CD4-positive, alpha-beta T cell (primary cell): ENCODE results near the gene GPR162. TPM values are rescaled to one million over a fixed set of nuclear protein-coding genes. Genes with fewer than 3 reads are reported as not detected.

Experiments used
- ATAC-seq: fragments of 200-7000 bp; cut with Tn5 transposase; one replicate; pipeline ENCODE4 v1.10.0; 2022; ENCODE audit warnings: mild to moderate bottlenecking; ENCODE audit not compliant: poor library complexity
- CTCF ChIA-PET: fragments of 350-600 bp; sonication (Branson Sonifier 250); formaldehyde crosslinking; loops from one replicate; lab custom pipeline; 2021; ENCODE audit warnings: antibody characterized with exemption, inconsistent platforms; lab: Charles Lee
- POLR2A ChIA-PET: fragments of 350-600 bp; sonication (Branson Sonifier 250); formaldehyde crosslinking; loops from one replicate; lab custom pipeline; 2021; ENCODE audit warnings: antibody characterized with exemption, inconsistent platforms; lab: Charles Lee
- DNase-seq, 14 experiments: peaks; one replicate each; pipeline ENCODE4 v3.0.0-alpha.2; 2013 to 2020; ENCODE audit warnings: mixed read lengths in 2 of 14
- H3K27ac ChIP-seq, 2 donors: one replicate each; pipeline versions ENCODE4 v1.5.1 to v1.7.0; 2013; ENCODE audit warnings: low read length in 2 of 2, low read depth in 1 of 2, mild to moderate bottlenecking in 1 of 2
- H3K27me3 ChIP-seq, 2 experiments: 1 replicate in 1 of 2; 2 replicates in 1 of 2; pipeline versions ENCODE4 v1.6.1 to v1.7.0; 2013; ENCODE audit warnings: low read length in 2 of 2, control low read depth in 1 of 2, mild to moderate bottlenecking in 1 of 2, moderate library complexity in 1 of 2; ENCODE audit not compliant: insufficient read depth in 2 of 2, control insufficient read depth in 1 of 2
- H3K36me3 ChIP-seq: one replicate; pipeline ENCODE4 v1.6.1; 2013; ENCODE audit warnings: low read length, control low read depth; ENCODE audit not compliant: insufficient read depth
- H3K4me1 ChIP-seq: one replicate; pipeline ENCODE4 v1.6.1; 2013; ENCODE audit warnings: low read length, control low read depth; ENCODE audit not compliant: insufficient read depth
- H3K4me3 ChIP-seq: one replicate; pipeline ENCODE4 v1.5.1; 2013; ENCODE audit warnings: mild to moderate bottlenecking, low read length, moderate library complexity
- H3K9me3 ChIP-seq, 2 experiments: 1 replicate in 1 of 2; 2 replicates in 1 of 2; pipeline versions ENCODE4 v1.6.1 to v1.7.0; 2013; ENCODE audit warnings: low read length in 2 of 2, mild to moderate bottlenecking in 2 of 2, control low read depth in 1 of 2, moderate library complexity in 1 of 2; ENCODE audit not compliant: control insufficient read depth in 1 of 2, insufficient read depth in 1 of 2
- H3K27ac Mint-ChIP-seq: one replicate; pipeline ENCODE4 v1.8.0; 2020; ENCODE audit warnings: mixed read lengths
- H3K27me3 Mint-ChIP-seq: one replicate; pipeline ENCODE4 v1.8.0; 2021; ENCODE audit warnings: mixed read lengths
- H3K36me3 Mint-ChIP-seq: one replicate; pipeline ENCODE4 v1.8.0; 2021; ENCODE audit warnings: low read depth, mixed read lengths
- H3K4me1 Mint-ChIP-seq: one replicate; pipeline ENCODE4 v1.8.0; 2021; ENCODE audit warnings: low read depth, mixed read lengths
- H3K4me3 Mint-ChIP-seq: one replicate; pipeline ENCODE4 v1.8.0; 2020; ENCODE audit warnings: mild to moderate bottlenecking, mixed read lengths
- H3K9me3 Mint-ChIP-seq: one replicate; pipeline ENCODE4 v1.8.0; 2020; ENCODE audit warnings: mixed read lengths
- CTCF ChIP-seq: fragments of 200-600 bp; IDR thresholded peaks from one replicate; pipeline ENCODE4 v1.8.0; 2022; ENCODE audit warnings: antibody characterized with exemption, mild to moderate bottlenecking
- intact Hi-C, 2 experiments: fragments of 100-400 bp; cut with DNase I in 1 of 2; cut with micrococcal nuclease in 1 of 2; formaldehyde crosslinking; loops; one replicate each; pipeline versions ENCODE4 v1.15.1 to v1.9.0; 2023 to 2025; cut with DNase I, micrococcal nuclease
- total RNA-seq, 174 experiments: library from RNA in 2 of 174; stranded (reverse) in 2 of 174; gene quantifications; one replicate each; pipeline ENCODE4 v1.2.3 and lab custom pipeline; 2021 to 2026

The GPR162 gene
- total RNA-seq, 2 experiments from 2014 or later, result not detected

GRCh38 chr12:6787309-6787708 lies 34.3 kb upstream of the GPR162 start:
- Histone ChIP-seq H3K36me3 (no peaks in the 10 kb centered on the region), H3K4me3 (no peak overlapping the region), H3K27ac (peak overlapping the region; percentile 58 to 80), H3K9me3 (no peaks in the 10 kb centered on the region), H3K4me1 (peaks cover 89% of the 10 kb centered on the region), H3K27me3 (no peaks in the 10 kb centered on the region)
- peak overlapping the region; percentile 72 for H3K4me3 Mint-ChIP-seq
- H3K4me1 Mint-ChIP-seq, result peaks cover 80% of the 10 kb centered on the region
- peak overlapping the region; percentile 93 for H3K27ac Mint-ChIP-seq
- H3K36me3 Mint-ChIP-seq, result peaks cover 25% of the 10 kb centered on the region
- DNase-seq, result no peak
- ATAC-seq, result no peak
- H3K9me3 Mint-ChIP-seq, result no peaks in the 10 kb centered on the region
- TF ChIP-seq CTCF, result no peak
- H3K27me3 Mint-ChIP-seq, result no peaks in the 10 kb centered on the region
- intact Hi-C loops, result loop anchor here in 1 of 2 experiments (2.0 to 5.0 kb wide), 2 partner anchors 35 to 40 kb away; partner anchors contain the start of genes MLF2 and P3H3
- CTCF ChIA-PET, result interaction anchor here (1.5 to 3.0 kb wide), 3 partner anchors 21 to 48 kb away, joined by 3 to 12 read pairs (median 11); partner anchors contain the start of genes MLF2 and PTMS
- POLR2A ChIA-PET, result interaction anchor here (0.6 to 1.5 kb wide), 8 partner anchors 9 to 155 kb away, joined by 3 to 6 read pairs (median 4); partner anchors contain the start of genes COPS7A, MLF2, PTMS and SPSB2

GRCh38 chr12:6788972-6789924 lies 32.4 kb upstream of the GPR162 start, which contains the start of gene CD4:
Gene CD4 (plus strand): TSS chr12:6789528. CDS start chr12:6800139, 10,611 bp downstream.
- peak; percentile 48 to 91 (median 76) for DNase-seq
- CTCF ChIA-PET, result interaction anchor here (1.5 to 3.9 kb wide), 2 partner anchors 23 to 36 kb away, joined by 6 to 21 read pairs; partner anchors contain the start of genes MLF2 and PTMS
- peaks cover 9% of the 10 kb centered on the region for H3K36me3 ChIP-seq
- H3K27ac ChIP-seq, result peak within 1 kb of the TSS; percentile 72 to 91
- peak within 1 kb of the TSS; percentile 66 for H3K4me3 ChIP-seq
- no peak for TF ChIP-seq CTCF
- POLR2A ChIA-PET, result interaction anchor here (0.8 to 3.6 kb wide), 21 partner anchors 9 to 183 kb away, joined by 3 to 20 read pairs (median 8); partner anchors contain the start of genes C12orf57, CDCA3, CHD4 and COPS7A
- intact Hi-C loops, result loop anchor here in 1 of 2 experiments (2.0 to 5.0 kb wide), 2 partner anchors 38 to 62 kb away; partner anchors contain the start of genes CDCA3 and P3H3
- H3K4me1 ChIP-seq, result peaks cover 89% of the 10 kb centered on the region
- no peaks in the 10 kb centered on the region for H3K27me3 ChIP-seq
- H3K9me3 ChIP-seq, result no peaks in the 10 kb centered on the region
- peak within 1 kb of the TSS; percentile 93 for H3K27ac Mint-ChIP-seq
- peak; percentile 51 for ATAC-seq
- H3K4me3 Mint-ChIP-seq, result peak within 1 kb of the TSS; percentile 96
- no peaks in the 10 kb centered on the region for H3K27me3 Mint-ChIP-seq
- peaks cover 42% of the 10 kb centered on the region for H3K36me3 Mint-ChIP-seq
- H3K9me3 Mint-ChIP-seq, result no peaks in the 10 kb centered on the region
- peaks cover 81% of the 10 kb centered on the region for H3K4me1 Mint-ChIP-seq

- DNase-seq (peak in 11 of 14 experiments; percentile 33 to 77 (median 44)), ATAC-seq (peak; percentile 24)
- H3K4me3 Mint-ChIP-seq, result peak overlapping the region; percentile 96
- H3K9me3 Mint-ChIP-seq, result no peaks in the 10 kb centered on the region
- H3K36me3 Mint-ChIP-seq, result peaks cover 55% of the 10 kb centered on the region
- H3K36me3 ChIP-seq, result peaks cover 23% of the 10 kb centered on the region
- no peaks in the 10 kb centered on the region for H3K9me3 ChIP-seq
- H3K27ac ChIP-seq, result peak overlapping the region; percentile 72 to 81
- intact Hi-C loops, result loop anchor here in 1 of 2 experiments (5.0 kb wide), 1 partner anchor 183 kb away; the partner anchor contains the start of gene CHD4
- peaks cover 77% of the 10 kb centered on the region for H3K4me1 Mint-ChIP-seq
- peak overlapping the region; percentile 66 for H3K4me3 ChIP-seq
- peaks cover 85% of the 10 kb centered on the region for H3K4me1 ChIP-seq
- no peaks in the 10 kb centered on the region for H3K27me3 ChIP-seq
- peak overlapping the region; percentile 93 for H3K27ac Mint-ChIP-seq
- no peak for TF ChIP-seq CTCF
- ChIA-PET CTCF (interaction anchor here (3.9 kb wide), 1 partner anchor 37 kb away, joined by 21 read pairs; the partner anchor contains the start of gene MLF2), POLR2A (interaction anchor here (1.3 to 3.6 kb wide), 11 partner anchors 8 to 101 kb away, joined by 4 to 20 read pairs (median 11); partner anchors contain the start of genes CDCA3, COPS7A, GPR162 and LAG3)
- no peaks in the 10 kb centered on the region for H3K27me3 Mint-ChIP-seq
Observed at GRCh38 chr12:6790496-6791150, 31.0 kb upstream of the GPR162 start.
